Upper lobe of left lung (tissue), 6 donors: ENCODE results near the gene SIK2. TPM values are rescaled to one million over a fixed set of nuclear protein-coding genes. Genes with fewer than 3 reads are reported as not detected.

Source experiments
- ATAC-seq, 2 donors: fragments of 200-7000 bp; cut with Tn5 transposase; one replicate each; pipeline ENCODE4 v1.9.1; 2022; ENCODE audit warnings: mild to moderate bottlenecking in 2 of 2, moderate library complexity in 2 of 2; ENCODE audit not compliant: low FRiP score in 2 of 2
- DNase-seq, 2 donors: peaks; one replicate each; pipeline ENCODE4 v3.0.0-alpha.2; 2019 to 2020
- H3K27ac ChIP-seq, 4 donors: fragments of 200-600 bp; sonication (generic); one replicate each; pipeline ENCODE4 v1.5.1; 2016 to 2019
- H3K27me3 ChIP-seq, 4 donors: fragments of 200-600 bp; sonication (generic); one replicate each; pipeline ENCODE4 v1.5.1; 2017 to 2019
- H3K36me3 ChIP-seq, 4 donors: fragments of 200-600 bp; sonication (generic); one replicate each; pipeline ENCODE4 v1.5.1; 2016 to 2019
- H3K4me1 ChIP-seq, 4 donors: fragments of 200-600 bp; sonication (generic); one replicate each; pipeline ENCODE4 v1.5.1; 2018 to 2019
- H3K4me3 ChIP-seq, 4 donors: fragments of 200-600 bp; sonication (generic); one replicate each; pipeline ENCODE4 v1.5.1; 2017 to 2019; ENCODE audit warnings: mild to moderate bottlenecking in 2 of 4, moderate library complexity in 1 of 4
- H3K9me3 ChIP-seq, 4 donors: fragments of 200-600 bp; sonication (generic); one replicate each; pipeline ENCODE4 v1.5.1; 2018 to 2019
- CTCF ChIP-seq, 6 experiments: fragments of 450-650 bp in 4 of 6; fragments of 200-600 bp in 2 of 6; sonication (generic) in 2 of 6; IDR thresholded peaks; one replicate each; pipeline ENCODE4 v1.5.1; 2016 to 2019; ENCODE audit warnings: antibody characterized with exemption in 6 of 6
- EP300 ChIP-seq, 4 donors: sonication (generic); formaldehyde crosslinking; IDR thresholded peaks; one replicate each; pipeline ENCODE4 v1.5.1; 2017; ENCODE audit warnings: antibody characterized with exemption in 4 of 4, control low read depth in 2 of 4
- POLR2A ChIP-seq, 4 donors: fragments of 450-650 bp; IDR thresholded peaks; one replicate each; pipeline ENCODE4 v1.5.1; 2016 to 2017; ENCODE audit warnings: antibody characterized with exemption in 4 of 4, mild to moderate bottlenecking in 2 of 4
- POLR2AphosphoS5 ChIP-seq, 2 donors: sonication (generic); formaldehyde crosslinking; IDR thresholded peaks; one replicate each; pipeline ENCODE4 v1.5.1; 2017; ENCODE audit warnings: antibody characterized with exemption in 2 of 2
- WGBS, 2 donors: methylation state at CpG; one replicate each; pipeline ENCODE4 v1.1.5; 2017 to 2018; 5-methylcytosine and 5-hydroxymethylcytosine counted together
- total RNA-seq, 6 donors: library from RNA; depleted of rRNA in 4 of 6; stranded (reverse); fragments of >200 nt in 4 of 6; gene quantifications; one replicate each; pipeline versions ENCODE4 v1.1.0 to v1.2.1, GENCODE V29; 2016 to 2021
- donor health status: DM: no; HTN: no; CAD: no; lungs with moderate emphysema.
- donor health status: DM: no; HTN: yes; CAD: no; lungs with severe emphysema.

The SIK2 gene
- total RNA-seq, 6 donors from 2014 or later: 23.0 to 35.9 (median 27.6) TPM

GRCh38 chr11:111676878-111677585 is 74.8 kb downstream of the SIK2 start:
- H3K4me1 ChIP-seq: no peaks in the 10 kb centered on the region
- DNase-seq: no peak
- no peak overlapping the region for H3K27ac ChIP-seq
- H3K9me3 ChIP-seq: no peaks in the 10 kb centered on the region
- TF ChIP-seq EP300 (IDR thresholded peaks at IDR 0.05): no peak
- no peak for TF ChIP-seq POLR2A (IDR thresholded peaks at IDR 0.05)
- TF ChIP-seq POLR2AphosphoS5 (IDR thresholded peaks at IDR 0.05): no peak
- no peak for TF ChIP-seq CTCF (IDR thresholded peaks at IDR 0.05)
- H3K36me3 ChIP-seq: peaks cover 0 to 25% (median 5%) of the 10 kb centered on the region in 4 donors
- ATAC-seq: peak in 1 of 2 donors; percentile 72
- no peak overlapping the region for H3K4me3 ChIP-seq
- H3K27me3 ChIP-seq: no peaks in the 10 kb centered on the region
- 90 to 92% methylated on average over 4 of the region's 4 CpGs for WGBS, 2 donors

DNA sequence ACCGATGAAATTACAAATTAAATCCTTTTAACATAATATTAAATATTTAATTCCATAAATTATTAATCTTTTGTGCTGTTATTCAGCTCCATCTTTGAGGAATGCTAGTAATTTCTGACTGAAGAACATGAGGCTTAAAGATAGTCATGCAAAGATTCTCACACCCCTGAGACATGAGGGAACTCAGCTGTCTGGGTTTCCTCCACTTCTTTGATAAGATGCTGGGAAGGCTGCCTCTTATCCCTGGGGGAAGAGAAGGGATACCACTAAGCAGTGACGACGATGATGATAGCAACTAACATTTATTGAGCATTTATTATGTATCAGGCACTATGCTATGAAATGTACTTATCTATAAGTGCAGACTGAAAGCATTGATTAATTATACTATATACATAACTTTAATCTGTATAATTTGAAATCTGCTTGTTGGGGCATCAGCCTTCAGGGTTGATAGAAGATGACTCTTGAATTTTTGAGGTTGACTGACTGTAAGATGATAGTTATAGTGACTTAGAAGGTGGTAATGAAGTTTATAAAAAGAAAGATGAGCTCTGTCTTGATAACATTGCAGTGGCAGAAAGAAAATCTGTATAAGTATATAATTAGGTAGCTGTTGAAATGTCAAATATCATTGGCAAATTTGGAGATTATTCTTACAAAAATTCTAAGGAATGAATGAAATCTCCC is 78.4 kb downstream of the SIK2 start:
- ATAC-seq (no peak), DNase-seq (no peak)
- no peaks in the 10 kb centered on the region for H3K4me1 ChIP-seq
- H3K27ac ChIP-seq: no peak overlapping the region
- H3K27me3 ChIP-seq: no peaks in the 10 kb centered on the region
- H3K36me3 ChIP-seq: peaks cover 0 to 4% (median 0%) of the 10 kb centered on the region in 4 donors
- TF ChIP-seq POLR2A (IDR thresholded peaks at IDR 0.05): no peak
- no peak for TF ChIP-seq CTCF (IDR thresholded peaks at IDR 0.05)
- no peak for TF ChIP-seq EP300 (IDR thresholded peaks at IDR 0.05)
- TF ChIP-seq POLR2AphosphoS5 (IDR thresholded peaks at IDR 0.05): no peak
- 91 to 94% methylated on average over 3 of the region's 3 CpGs for WGBS, 2 donors
- no peak overlapping the region for H3K4me3 ChIP-seq
- H3K9me3 ChIP-seq: no peaks in the 10 kb centered on the region

- H3K4me1 ChIP-seq: no peaks in the 10 kb centered on the region
- no peak for TF ChIP-seq CTCF (IDR thresholded peaks at IDR 0.05)
- no peak for TF ChIP-seq POLR2AphosphoS5 (IDR thresholded peaks at IDR 0.05)
- TF ChIP-seq POLR2A (IDR thresholded peaks at IDR 0.05): no peak
- no peak for TF ChIP-seq EP300 (IDR thresholded peaks at IDR 0.05)
- H3K9me3 ChIP-seq: no peaks in the 10 kb centered on the region
- H3K27me3 ChIP-seq: no peaks in the 10 kb centered on the region
- peaks cover 0 to 15% (median 7%) of the 10 kb centered on the region in 4 donors for H3K36me3 ChIP-seq
- ATAC-seq (no peak), DNase-seq (no peak)
- no peak overlapping the region for H3K27ac ChIP-seq
- no peak overlapping the region for H3K4me3 ChIP-seq
- 85 to 90% methylated on average over 3 of the region's 3 CpGs for WGBS, 2 donors
These were observed 81.6 kb downstream of the SIK2 start for GRCh38 chr11:111683806-111684205.

GRCh38 chr11:111684251-111684650 is 82.0 kb downstream of the SIK2 start:
- Histone ChIP-seq H3K4me1 (no peaks in the 10 kb centered on the region), H3K27ac (no peak overlapping the region), H3K4me3 (no peak overlapping the region), H3K9me3 (no peaks in the 10 kb centered on the region), H3K36me3 (peaks cover 4 to 20% (median 7%) of the 10 kb centered on the region in 4 donors), H3K27me3 (no peaks in the 10 kb centered on the region)
- WGBS, 2 donors: 90 to 93% methylated on average over 2 of the region's 2 CpGs
- ATAC-seq (no peak), DNase-seq (no peak)
- TF ChIP-seq POLR2A (IDR thresholded peaks at IDR 0.05): no peak
- no peak for TF ChIP-seq CTCF (IDR thresholded peaks at IDR 0.05)
- no peak for TF ChIP-seq POLR2AphosphoS5 (IDR thresholded peaks at IDR 0.05)
- TF ChIP-seq EP300 (IDR thresholded peaks at IDR 0.05): no peak
